ENCODE results near the gene GBE1. TPM values are rescaled to one million over a fixed set of nuclear protein-coding genes. Genes with fewer than 3 reads are reported as not detected.
A peak's percentile ranks its signal among the peaks of the same experiment; 100 is the strongest.
"Not testable (repeated sequence)": the region's sequence is repeated elsewhere in the genome, so short reads cannot be mapped to it uniquely, and the experiment has no call there.

Gene GBE1
- total RNA-seq, 1 donor, result 184 TPM

- no peak for TF ChIP-seq CTCF (IDR thresholded peaks at IDR 0.05; ENCODE audit: extremely low read depth, low read depth, low read length)
- Histone ChIP-seq H3K27me3 (ENCODE audit: insufficient read depth, low read length) (no peaks in the 10 kb centered on the region), H3K4me3 (ENCODE audit: insufficient read depth, low read length) (no peak overlapping the region), H3K79me2 (ENCODE audit: insufficient read depth, low read length) (no peaks in the 10 kb centered on the region), H3K4me2 (ENCODE audit: insufficient read depth, low read length) (no peak overlapping the region), H3K4me1 (ENCODE audit: insufficient read depth, low read length) (no peaks in the 10 kb centered on the region), H4K20me1 (ENCODE audit: insufficient read depth, low read length) (no peaks in the 10 kb centered on the region), H3K36me3 (ENCODE audit: insufficient read depth, low read length) (no peaks in the 10 kb centered on the region), H2AFZ (ENCODE audit: low read length) (peak overlapping the region; percentile 47), H3K27ac (ENCODE audit: low read depth, low read length) (no peak overlapping the region), H3K9me3 (ENCODE audit: low read depth, low read length) (no peaks in the 10 kb centered on the region)
- peak; percentile 74 for DNase-seq (ENCODE audit: insufficient read length, low spot score, missing footprints)
Measured at GRCh38 chr3:81769299-81769698, 7.9 kb upstream of the GBE1 start.

- not testable (repeated sequence) for H4K20me1 ChIP-seq (ENCODE audit: insufficient read depth, low read length); DNase-seq (ENCODE audit: insufficient read length, low spot score, missing footprints); H3K9me3 ChIP-seq (ENCODE audit: low read depth, low read length); H3K27me3 ChIP-seq (ENCODE audit: insufficient read depth, low read length); H2AFZ ChIP-seq (ENCODE audit: low read length); H3K36me3 ChIP-seq (ENCODE audit: insufficient read depth, low read length); H3K79me2 ChIP-seq (ENCODE audit: insufficient read depth, low read length); H3K4me3 ChIP-seq (ENCODE audit: insufficient read depth, low read length); H3K4me2 ChIP-seq (ENCODE audit: insufficient read depth, low read length); H3K4me1 ChIP-seq (ENCODE audit: insufficient read depth, low read length); H3K27ac ChIP-seq (ENCODE audit: low read depth, low read length)
Measured at GRCh38 chr3:81767250-81767859, 5.9 kb upstream of the GBE1 start.

GRCh38 chr3:81765400-81765799 lies 4.0 kb upstream of the GBE1 start:
- Histone ChIP-seq H3K4me3 (ENCODE audit: insufficient read depth, low read length) (no peak overlapping the region), H3K27ac (ENCODE audit: low read depth, low read length) (no peak overlapping the region), H3K79me2 (ENCODE audit: insufficient read depth, low read length) (peaks cover 10% of the 10 kb centered on the region), H4K20me1 (ENCODE audit: insufficient read depth, low read length) (no peaks in the 10 kb centered on the region), H3K36me3 (ENCODE audit: insufficient read depth, low read length) (no peaks in the 10 kb centered on the region), H3K9me3 (ENCODE audit: low read depth, low read length) (no peaks in the 10 kb centered on the region), H3K27me3 (ENCODE audit: insufficient read depth, low read length) (no peaks in the 10 kb centered on the region), H3K4me1 (ENCODE audit: insufficient read depth, low read length) (peaks cover 11% of the 10 kb centered on the region), H3K4me2 (ENCODE audit: insufficient read depth, low read length) (no peak overlapping the region), H2AFZ (ENCODE audit: low read length) (peak overlapping the region; percentile 47)
- no peak for DNase-seq (ENCODE audit: insufficient read length, low spot score, missing footprints)
- TF ChIP-seq CTCF (IDR thresholded peaks at IDR 0.05; ENCODE audit: extremely low read depth, low read depth, low read length), result no peak

- Histone ChIP-seq H3K27me3 (ENCODE audit: insufficient read depth, low read length) (no peaks in the 10 kb centered on the region), H3K27ac (ENCODE audit: low read depth, low read length) (no peak overlapping the region), H3K4me1 (ENCODE audit: insufficient read depth, low read length) (peaks cover 13% of the 10 kb centered on the region), H3K4me3 (ENCODE audit: insufficient read depth, low read length) (no peak overlapping the region), H4K20me1 (ENCODE audit: insufficient read depth, low read length) (no peaks in the 10 kb centered on the region), H3K4me2 (ENCODE audit: insufficient read depth, low read length) (no peak overlapping the region), H3K36me3 (ENCODE audit: insufficient read depth, low read length) (no peaks in the 10 kb centered on the region), H3K9me3 (ENCODE audit: low read depth, low read length) (no peaks in the 10 kb centered on the region), H3K79me2 (ENCODE audit: insufficient read depth, low read length) (peaks cover 17% of the 10 kb centered on the region), H2AFZ (ENCODE audit: low read length) (no peak overlapping the region)
- peak; percentile 71 for DNase-seq (ENCODE audit: insufficient read length, low spot score, missing footprints)
- TF ChIP-seq CTCF (IDR thresholded peaks at IDR 0.05; ENCODE audit: extremely low read depth, low read depth, low read length), result no peak
Measured at GRCh38 chr3:81764665-81765064, 3.2 kb upstream of the GBE1 start.
